GM20000 (cell line): ENCODE measurements around the gene ITPKB.
"Not testable (repeated sequence)": the region's sequence is repeated elsewhere in the genome, so short reads cannot be mapped to it uniquely, and the experiment has no call there.

ENCODE experiments used
- DNase-seq: peaks from one replicate; pipeline ENCODE4 v3.0.0; 2012; ENCODE audit warnings: low spot score
- TF ChIP-seq, protein P1 (sequence below): IDR thresholded peaks from 2 replicates; pipeline ENCODE4 v1.5.1; 2012; ENCODE audit warnings: mild to moderate bottlenecking, control low read depth; ENCODE audit errors: extremely low read depth, missing control alignments

The ITPKB gene

DNA sequence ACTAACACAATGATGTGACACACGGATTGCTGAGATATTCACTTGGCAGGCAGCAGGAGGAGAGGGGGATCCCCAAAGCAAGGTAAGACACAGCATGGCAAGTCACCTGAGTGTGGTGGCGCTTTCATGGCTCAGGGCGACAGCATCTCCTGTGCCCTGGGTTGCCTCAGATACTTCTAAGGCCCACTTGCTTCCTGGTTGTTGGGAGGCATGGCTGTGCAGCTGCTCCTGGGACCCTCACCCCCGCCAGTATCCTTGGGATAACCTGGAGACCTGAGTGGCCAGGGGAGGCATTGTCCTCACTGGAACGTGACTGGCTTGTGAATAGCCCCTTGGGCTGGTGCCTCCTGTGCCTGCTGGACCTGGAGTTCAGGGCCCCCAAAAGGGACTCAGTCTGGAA lies 120.7 kb downstream of the ITPKB start:
- no peak for DNase-seq
- TF ChIP-seq, protein P1, sequence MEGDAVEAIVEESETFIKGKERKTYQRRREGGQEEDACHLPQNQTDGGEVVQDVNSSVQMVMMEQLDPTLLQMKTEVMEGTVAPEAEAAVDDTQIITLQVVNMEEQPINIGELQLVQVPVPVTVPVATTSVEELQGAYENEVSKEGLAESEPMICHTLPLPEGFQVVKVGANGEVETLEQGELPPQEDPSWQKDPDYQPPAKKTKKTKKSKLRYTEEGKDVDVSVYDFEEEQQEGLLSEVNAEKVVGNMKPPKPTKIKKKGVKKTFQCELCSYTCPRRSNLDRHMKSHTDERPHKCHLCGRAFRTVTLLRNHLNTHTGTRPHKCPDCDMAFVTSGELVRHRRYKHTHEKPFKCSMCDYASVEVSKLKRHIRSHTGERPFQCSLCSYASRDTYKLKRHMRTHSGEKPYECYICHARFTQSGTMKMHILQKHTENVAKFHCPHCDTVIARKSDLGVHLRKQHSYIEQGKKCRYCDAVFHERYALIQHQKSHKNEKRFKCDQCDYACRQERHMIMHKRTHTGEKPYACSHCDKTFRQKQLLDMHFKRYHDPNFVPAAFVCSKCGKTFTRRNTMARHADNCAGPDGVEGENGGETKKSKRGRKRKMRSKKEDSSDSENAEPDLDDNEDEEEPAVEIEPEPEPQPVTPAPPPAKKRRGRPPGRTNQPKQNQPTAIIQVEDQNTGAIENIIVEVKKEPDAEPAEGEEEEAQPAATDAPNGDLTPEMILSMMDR: no peak

DNA sequence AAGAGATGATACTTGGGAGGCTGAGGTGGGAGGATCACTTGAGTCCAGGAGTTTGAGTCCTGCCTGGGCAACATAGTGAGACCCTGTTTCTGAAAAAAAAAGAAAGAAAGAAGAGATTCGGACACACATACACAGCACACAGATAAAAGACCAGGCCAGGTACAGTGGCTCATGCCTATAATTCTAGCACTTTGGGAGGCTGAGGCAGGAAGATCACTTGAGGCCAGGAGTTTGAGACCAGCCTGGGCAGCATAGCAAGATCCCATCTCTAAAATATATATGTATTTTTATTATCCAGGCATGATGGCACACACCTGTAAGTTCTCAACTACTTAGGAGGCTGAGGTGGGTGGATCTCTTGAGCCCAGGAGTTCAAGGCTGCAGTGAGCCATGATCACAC lies 121.4 kb downstream of the ITPKB start:
- DNase-seq: not testable (repeated sequence)

DNA sequence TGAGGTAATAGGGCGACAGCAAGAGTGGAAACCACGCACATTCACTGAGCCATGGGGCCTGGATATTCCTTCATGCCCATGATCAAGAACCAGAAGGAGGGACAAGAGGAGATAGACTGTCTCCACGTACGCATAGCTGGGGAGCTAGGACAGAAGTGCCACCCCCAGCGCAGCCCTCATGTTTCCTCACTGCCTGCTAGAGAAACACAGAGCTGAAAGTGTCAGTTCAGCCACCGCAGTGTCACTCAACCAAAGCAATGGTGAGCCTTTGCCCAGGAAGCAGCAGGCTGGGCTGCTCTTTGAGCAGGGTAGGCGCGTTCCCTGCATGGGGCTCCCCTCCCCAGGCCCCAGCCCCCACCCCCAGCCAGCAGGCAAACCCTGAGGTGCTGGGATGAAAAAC lies 122.0 kb downstream of the ITPKB start:
- TF ChIP-seq, protein P1: no peak
- DNase-seq: no peak

DNA sequence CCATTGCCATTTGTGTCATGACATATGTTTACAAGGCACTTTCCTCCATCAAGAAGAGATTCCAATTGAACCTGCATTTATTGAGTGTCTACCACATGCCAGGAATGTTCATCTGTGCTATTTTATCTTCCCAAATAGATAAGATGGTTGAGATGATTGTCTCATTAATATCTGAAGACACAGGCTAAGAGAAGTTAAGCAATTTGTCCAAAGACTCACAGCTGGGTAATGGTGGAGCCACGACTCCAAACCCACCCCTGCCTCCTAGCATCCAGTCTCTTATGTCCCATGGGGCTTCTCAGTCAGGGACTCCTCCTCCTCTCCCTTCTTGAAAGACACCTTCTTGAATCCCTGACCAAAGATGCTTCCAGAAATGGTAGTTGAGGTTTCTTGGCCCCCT lies 122.4 kb downstream of the ITPKB start:
- TF ChIP-seq, protein P1: no peak
- DNase-seq: no peak

DNA sequence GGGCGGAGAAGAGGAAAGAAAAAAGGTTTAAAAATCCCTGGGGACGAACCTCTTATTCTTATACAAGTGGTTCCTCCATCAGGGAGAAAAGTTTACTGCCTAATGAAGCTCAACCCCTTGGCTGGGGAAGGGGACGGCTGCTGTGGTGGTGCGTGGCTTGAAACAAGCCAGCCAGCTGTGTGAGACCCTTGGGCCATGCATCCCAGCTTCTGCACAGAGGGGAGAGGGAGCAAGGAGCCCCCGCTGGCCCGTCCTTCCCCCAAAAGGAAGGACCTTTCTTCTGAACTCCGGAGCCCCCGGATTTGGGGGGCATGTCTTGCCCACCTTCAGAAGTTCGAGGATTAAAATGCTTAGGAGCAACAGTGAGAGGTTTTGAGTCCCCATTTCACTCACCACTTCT lies 123.2 kb downstream of the ITPKB start:
- TF ChIP-seq, protein P1: no peak
- no peak for DNase-seq

DNA sequence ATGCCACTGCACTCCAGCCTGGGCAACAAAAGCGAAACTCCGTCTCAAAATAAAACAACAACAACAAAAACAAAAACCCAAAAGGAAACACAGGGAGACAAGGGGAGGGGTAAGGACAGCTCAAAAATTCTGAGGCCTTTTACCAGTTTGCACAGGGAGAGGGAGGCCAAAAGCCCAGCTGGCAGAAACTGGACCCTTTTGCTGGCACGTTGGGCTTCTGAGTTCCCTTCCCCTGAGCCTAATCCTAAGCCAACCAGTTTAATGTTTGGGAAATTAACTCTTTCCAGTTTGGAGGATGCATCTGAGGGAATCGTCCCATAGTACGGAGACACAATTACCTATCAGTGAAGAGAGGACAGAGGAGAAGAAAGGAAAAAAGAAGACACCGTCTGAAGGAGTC lies 127.1 kb downstream of the ITPKB start:
- DNase-seq: not testable (repeated sequence)

DNA sequence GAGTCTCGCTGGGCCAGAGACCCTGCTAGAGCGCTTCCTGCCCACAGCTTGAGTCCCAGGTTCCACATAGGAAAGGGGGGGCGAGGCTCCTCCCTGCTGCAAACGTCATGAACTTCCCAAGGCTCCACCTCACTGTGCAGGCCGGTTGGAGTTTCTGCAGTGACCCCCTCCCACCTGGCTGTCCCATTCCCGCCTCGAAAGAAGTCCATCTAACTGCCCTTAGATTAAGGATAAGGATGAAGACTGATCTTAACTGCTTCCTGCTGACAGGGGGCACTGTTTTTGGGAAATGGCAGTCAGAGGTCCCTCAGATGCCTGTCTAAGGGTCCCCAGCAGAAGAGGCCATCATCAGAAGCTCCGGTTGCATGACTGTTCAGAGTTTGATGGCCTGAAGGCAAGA lies 127.8 kb downstream of the ITPKB start:
- no peak for DNase-seq
- TF ChIP-seq, protein P1: no peak

DNA sequence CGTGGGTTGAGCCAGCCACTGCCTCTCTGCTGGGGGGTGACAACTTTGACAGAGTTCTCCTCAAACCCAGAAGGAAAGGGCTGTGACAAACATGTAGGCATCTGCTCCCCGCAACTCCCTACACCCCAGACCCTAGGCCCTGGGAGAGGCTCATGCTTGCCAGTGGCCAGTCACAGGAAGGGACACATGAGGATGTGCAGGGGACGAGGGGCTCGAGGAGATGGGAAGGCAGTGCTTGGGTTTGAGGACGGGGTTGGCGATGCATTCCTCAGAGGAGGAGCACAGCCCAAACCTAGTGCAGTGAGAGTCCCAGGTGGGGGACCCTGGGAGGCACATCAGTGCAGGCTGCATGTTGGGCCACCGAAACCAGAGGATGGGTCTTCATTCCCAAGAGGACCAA lies 128.4 kb downstream of the ITPKB start:
- TF ChIP-seq, protein P1: no peak
- DNase-seq: no peak
